ENCODE results near the gene FCRL3. TPM values are rescaled to one million over a fixed set of nuclear protein-coding genes. Genes with fewer than 3 reads are reported as not detected.

FCRL3 gene
- total RNA-seq, 1 donor from 2014 or later, result not detected

DNA sequence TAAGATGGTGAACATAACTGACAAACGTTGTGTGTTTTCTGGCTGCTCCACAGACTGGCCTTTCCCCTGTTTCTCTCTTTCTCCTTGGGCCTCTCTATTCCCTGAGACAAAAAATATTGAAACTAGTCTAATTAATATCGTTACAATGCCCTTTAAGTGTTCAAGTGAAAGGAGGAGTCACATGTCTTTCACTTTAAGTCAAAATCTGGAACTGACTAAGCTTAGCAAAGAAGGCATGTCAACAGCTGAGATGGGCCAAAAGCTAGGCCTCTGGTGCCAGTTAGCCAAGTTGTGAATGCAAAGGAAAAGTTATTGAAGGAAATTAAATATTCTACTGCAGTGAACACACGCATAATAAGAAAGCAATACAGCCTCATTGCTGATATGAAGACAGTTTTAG lies 32.2 kb upstream of the FCRL3 start:
- no peak for DNase-seq (ENCODE audit: low spot score, unreplicated experiment)
- H3K4me3 Mint-ChIP-seq (ENCODE audit: low read depth), result no peak overlapping the region
- H3K27ac Mint-ChIP-seq, result no peak overlapping the region
- no peaks in the 10 kb centered on the region for H3K9me3 Mint-ChIP-seq (ENCODE audit: low read depth)
- TF ChIP-seq, protein P1, sequence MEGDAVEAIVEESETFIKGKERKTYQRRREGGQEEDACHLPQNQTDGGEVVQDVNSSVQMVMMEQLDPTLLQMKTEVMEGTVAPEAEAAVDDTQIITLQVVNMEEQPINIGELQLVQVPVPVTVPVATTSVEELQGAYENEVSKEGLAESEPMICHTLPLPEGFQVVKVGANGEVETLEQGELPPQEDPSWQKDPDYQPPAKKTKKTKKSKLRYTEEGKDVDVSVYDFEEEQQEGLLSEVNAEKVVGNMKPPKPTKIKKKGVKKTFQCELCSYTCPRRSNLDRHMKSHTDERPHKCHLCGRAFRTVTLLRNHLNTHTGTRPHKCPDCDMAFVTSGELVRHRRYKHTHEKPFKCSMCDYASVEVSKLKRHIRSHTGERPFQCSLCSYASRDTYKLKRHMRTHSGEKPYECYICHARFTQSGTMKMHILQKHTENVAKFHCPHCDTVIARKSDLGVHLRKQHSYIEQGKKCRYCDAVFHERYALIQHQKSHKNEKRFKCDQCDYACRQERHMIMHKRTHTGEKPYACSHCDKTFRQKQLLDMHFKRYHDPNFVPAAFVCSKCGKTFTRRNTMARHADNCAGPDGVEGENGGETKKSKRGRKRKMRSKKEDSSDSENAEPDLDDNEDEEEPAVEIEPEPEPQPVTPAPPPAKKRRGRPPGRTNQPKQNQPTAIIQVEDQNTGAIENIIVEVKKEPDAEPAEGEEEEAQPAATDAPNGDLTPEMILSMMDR (IDR thresholded peaks at IDR 0.05; ENCODE audit: unreplicated experiment), result no peak
- H3K4me1 Mint-ChIP-seq (ENCODE audit: low read depth), result no peaks in the 10 kb centered on the region
- H3K27me3 Mint-ChIP-seq, result no peaks in the 10 kb centered on the region
- no peaks in the 10 kb centered on the region for H3K36me3 Mint-ChIP-seq (ENCODE audit: insufficient read depth)

DNA sequence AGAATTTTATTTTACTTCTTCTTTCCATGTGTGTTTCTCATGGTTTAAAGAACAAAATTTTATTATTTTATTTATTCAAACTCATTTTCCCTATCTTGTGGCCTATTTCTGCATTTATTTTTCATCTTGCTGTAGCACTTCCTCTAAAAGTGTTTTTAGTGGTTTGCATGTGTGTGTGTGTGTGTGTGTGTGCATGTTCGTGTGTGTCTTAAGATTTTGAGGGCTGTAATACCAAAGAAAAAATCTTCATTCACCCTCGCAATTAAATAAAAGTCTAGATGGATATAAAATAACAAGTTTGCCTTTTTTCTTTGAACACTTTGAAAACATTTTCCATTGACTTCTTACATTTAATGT lies 24.6 kb upstream of the FCRL3 start:
- TF ChIP-seq, protein P1 (IDR thresholded peaks at IDR 0.05; ENCODE audit: unreplicated experiment), result no peak
- Mint-ChIP-seq H3K27me3 (no peaks in the 10 kb centered on the region), H3K9me3 (ENCODE audit: low read depth) (peaks cover 17% of the 10 kb centered on the region), H3K36me3 (ENCODE audit: insufficient read depth) (peaks cover 2% of the 10 kb centered on the region), H3K27ac (no peak overlapping the region), H3K4me1 (ENCODE audit: low read depth) (no peaks in the 10 kb centered on the region), H3K4me3 (ENCODE audit: low read depth) (no peak overlapping the region)
- no peak for DNase-seq (ENCODE audit: low spot score, unreplicated experiment)

DNA sequence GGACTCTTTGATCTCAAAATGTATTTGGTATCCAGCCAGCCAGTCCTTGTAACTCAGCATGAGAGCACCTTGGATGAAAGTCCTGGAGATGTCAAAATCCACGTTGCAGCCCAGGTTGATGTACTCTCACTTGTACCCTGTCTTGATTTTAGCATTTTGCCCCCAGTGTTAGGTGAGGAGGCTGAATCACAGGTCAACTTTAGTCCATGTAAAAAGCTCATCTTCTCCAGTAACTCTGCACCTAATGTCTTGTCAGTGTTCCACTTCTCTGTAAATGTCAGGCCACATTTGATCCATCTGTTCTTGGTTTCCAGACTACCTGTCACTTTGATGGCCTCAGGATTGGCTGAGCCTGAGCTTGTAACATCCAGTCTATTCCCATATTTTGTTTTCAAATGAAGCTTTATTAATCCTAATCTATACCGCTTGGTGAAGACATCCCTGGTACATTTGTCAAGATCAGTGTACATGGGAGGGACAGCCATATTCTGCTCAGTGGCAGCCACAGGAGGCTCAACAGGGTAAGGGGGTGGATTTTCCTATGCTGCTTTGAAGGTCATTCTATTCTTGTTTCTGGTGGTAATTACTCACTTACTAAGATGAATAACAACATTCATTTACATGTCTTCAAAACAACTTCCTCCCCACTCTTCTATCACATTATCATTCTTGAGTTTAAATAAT lies 24.1 kb upstream of the FCRL3 start:
- Mint-ChIP-seq H3K9me3 (ENCODE audit: low read depth) (peaks cover 17% of the 10 kb centered on the region), H3K36me3 (ENCODE audit: insufficient read depth) (peaks cover 2% of the 10 kb centered on the region), H3K4me3 (ENCODE audit: low read depth) (no peak overlapping the region), H3K27ac (no peak overlapping the region), H3K4me1 (ENCODE audit: low read depth) (no peaks in the 10 kb centered on the region), H3K27me3 (no peaks in the 10 kb centered on the region)
- TF ChIP-seq, protein P1 (IDR thresholded peaks at IDR 0.05; ENCODE audit: unreplicated experiment), result no peak
- no peak for DNase-seq (ENCODE audit: low spot score, unreplicated experiment)

- Mint-ChIP-seq H3K4me3 (ENCODE audit: low read depth) (no peak overlapping the region), H3K27me3 (no peaks in the 10 kb centered on the region), H3K27ac (no peak overlapping the region), H3K4me1 (ENCODE audit: low read depth) (no peaks in the 10 kb centered on the region), H3K36me3 (ENCODE audit: insufficient read depth) (peaks cover 2% of the 10 kb centered on the region), H3K9me3 (ENCODE audit: low read depth) (peaks cover 19% of the 10 kb centered on the region)
- no peak for DNase-seq (ENCODE audit: low spot score, unreplicated experiment)
- TF ChIP-seq, protein P1 (IDR thresholded peaks at IDR 0.05; ENCODE audit: unreplicated experiment), result no peak
Observed at GRCh38 chr1:157723157-157723556, 22.6 kb upstream of the FCRL3 start.

GRCh38 chr1:157721985-157722384 lies 21.4 kb upstream of the FCRL3 start:
- Mint-ChIP-seq H3K27me3 (no peaks in the 10 kb centered on the region), H3K27ac (no peak overlapping the region), H3K36me3 (ENCODE audit: insufficient read depth) (peaks cover 2% of the 10 kb centered on the region), H3K4me3 (ENCODE audit: low read depth) (no peak overlapping the region), H3K9me3 (ENCODE audit: low read depth) (peaks cover 19% of the 10 kb centered on the region), H3K4me1 (ENCODE audit: low read depth) (no peaks in the 10 kb centered on the region)
- no peak for DNase-seq (ENCODE audit: low spot score, unreplicated experiment)
- TF ChIP-seq, protein P1 (IDR thresholded peaks at IDR 0.05; ENCODE audit: unreplicated experiment), result no peak
